K562 (cell line): Measurements from ENCODE around the gene TNFAIP3. TPM values are rescaled to one million over a fixed set of nuclear protein-coding genes. Genes with fewer than 3 reads are reported as not detected.
A peak's percentile ranks its signal among the peaks of the same experiment; 100 is the strongest.

Experiments used
- ATF1 ChIP-seq, 2 experiments: fragments of 450-650 bp in 1 of 2; IDR thresholded peaks; 2 replicates each; pipeline ENCODE4 v1.6.1; 2016; ENCODE audit warnings: missing compliant biosample characterization in 1 of 2, missing genetic modification characterization in 1 of 2
- ATF7 ChIP-seq: fragments of 450-650 bp; IDR thresholded peaks from 2 replicates; pipeline ENCODE4 v1.7.1; 2014; ENCODE audit warnings: mild to moderate bottlenecking, moderate library complexity
- BRD9 ChIP-seq: fragments of 450-650 bp; IDR thresholded peaks from 2 replicates; pipeline ENCODE4 v1.6.1; 2018; ENCODE audit warnings: low read depth; ENCODE audit not compliant: partially characterized antibody
- DMBX1 ChIP-seq: fragments of 250-450 bp; sonication (Bioruptor Pico); IDR thresholded peaks from 2 replicates; pipeline ENCODE4 v1.8.0; 2022; ENCODE audit warnings: inconsistent platforms, mild to moderate bottlenecking, moderate library complexity, borderline replicate concordance
- FOSL1 ChIP-seq: fragments of 200-800 bp; sonication (Bioruptor generic); conservative IDR thresholded peaks from 2 replicates; pipeline ENCODE4 v1.6.1; 2016; ENCODE audit warnings: missing genetic modification characterization, missing compliant biosample characterization
- HDAC1 ChIP-seq, 2 experiments: fragments of 450-650 bp; IDR thresholded peaks; 2 replicates each; pipeline ENCODE4 v1.6.1; 2016 to 2017; ENCODE audit warnings: inconsistent platforms in 1 of 2, mild to moderate bottlenecking in 1 of 2, moderate library complexity in 1 of 2
- HNRNPLL ChIP-seq: fragments of 200-400 bp; formaldehyde crosslinking; IDR thresholded peaks from 2 replicates; pipeline ENCODE4 v1.6.1; 2017; ENCODE audit warnings: low read length, low read depth, mild to moderate bottlenecking; ENCODE audit not compliant: poor library complexity, severe bottlenecking
- HNRNPUL1 ChIP-seq: fragments of 200-400 bp; formaldehyde crosslinking; IDR thresholded peaks from 2 replicates; pipeline ENCODE4 v1.6.1; 2017; ENCODE audit warnings: low read length
- JUND ChIP-seq, 2 experiments: IDR thresholded peaks; 2 replicates in 1 of 2; 3 replicates in 1 of 2; pipeline ENCODE4 v1.6.1; 2011; ENCODE audit warnings: borderline replicate concordance in 2 of 2, low read depth in 2 of 2, low read length in 2 of 2, improper control_type of control experiment in 1 of 2, missing biosample characterization in 1 of 2, missing genetic modification characterization in 1 of 2, missing genetic modification reagents in 1 of 2
- KLF16 ChIP-seq: IDR thresholded peaks from 2 replicates; pipeline ENCODE4 v1.6.1; 2016; ENCODE audit warnings: antibody characterized with exemption
- SETDB1 ChIP-seq: IDR thresholded peaks from one replicate; pipeline ENCODE4 v1.6.1; 2012; ENCODE audit warnings: low read length, control low read depth, inconsistent platforms
- SMARCE1 ChIP-seq: fragments of 450-650 bp; IDR thresholded peaks from 2 replicates; pipeline ENCODE4 v1.7.1; 2016; ENCODE audit warnings: mild to moderate bottlenecking
- SPI1 ChIP-seq: IDR thresholded peaks from 2 replicates; pipeline ENCODE4 v1.6.1; 2011; ENCODE audit warnings: low read depth, low read length, control low read depth, borderline replicate concordance
- TCF7 ChIP-seq: sonication (generic); IDR thresholded peaks from 2 replicates; pipeline ENCODE4 v1.6.1; 2016; ENCODE audit warnings: antibody characterized with exemption, borderline replicate concordance
- TRIM24 ChIP-seq, 2 experiments: fragments of 450-650 bp; IDR thresholded peaks; 2 replicates each; pipeline ENCODE4 v1.6.1; 2016
- ZNF717 ChIP-seq: fragments of 250-450 bp; sonication (Bioruptor Pico); IDR thresholded peaks from 2 replicates; pipeline ENCODE4 v1.5.0; 2021
- ZNF77 ChIP-seq: fragments of 250-450 bp; sonication (Bioruptor Pico); IDR thresholded peaks from 2 replicates; pipeline ENCODE4 v1.5.0; 2020
- polyA plus RNA-seq, 8 experiments: library from polyadenylated mRNA; depleted of rRNA in 4 of 8; stranded (reverse) in 5 of 8; unstranded in 3 of 8; fragments of >200 nt; fragmentation: Nextera tagmentation in 2 of 8; fragmentation: Illumina TruSeq in 1 of 8; extraction: Ambion mirVana in 2 of 8; extraction: Trizol in 1 of 8; gene quantifications; 2 replicates each; pipeline versions ENCODE4 v1.2.1 to v1.2.3, GENCODE V29; 2011 to 2014; ENCODE audit warnings: inconsistent platforms in 1 of 8, missing spikeins in 1 of 8
- total RNA-seq, 7 experiments: library from RNA; depleted of rRNA in 6 of 7; stranded (reverse); fragments of >200 nt in 6 of 7; fragmentation: Illumina TruSeq in 2 of 7; extraction: Trizol in 2 of 7; gene quantifications; 2 replicates each; pipeline versions ENCODE4 v1.2.1 to v1.2.3, GENCODE V29; 2011 to 2021; ENCODE audit warnings: low replicate concordance in 1 of 7
- TF ChIP-seq, protein P1 (sequence below): fragments of 450-650 bp; formaldehyde crosslinking; IDR thresholded peaks from 2 replicates; pipeline ENCODE4 v1.4.0; 2020; ENCODE audit warnings: mild to moderate bottlenecking, moderate library complexity
- TF ChIP-seq, protein P2 (sequence below): fragments of 250-450 bp; sonication (Bioruptor Pico); IDR thresholded peaks from 2 replicates; pipeline ENCODE4 v1.8.0; 2022; ENCODE audit warnings: inconsistent platforms
- TF ChIP-seq, protein P3 (sequence below): fragments of 450-650 bp; IDR thresholded peaks from 2 replicates; pipeline ENCODE4 v1.6.1; 2018; ENCODE audit not compliant: partially characterized antibody
- TF ChIP-seq, protein P4 (sequence below): fragments of 250-450 bp; sonication (Bioruptor Pico); IDR thresholded peaks from 2 replicates; pipeline ENCODE4 v1.4.0; 2020

TNFAIP3 gene
- total and polyA plus RNA-seq, 9 of the 15 experiments (the other 6 are each of a cell fraction or from before 2014, with no cell fraction given) = 0.79 to 17.0 (median 6.4) TPM

DNA sequence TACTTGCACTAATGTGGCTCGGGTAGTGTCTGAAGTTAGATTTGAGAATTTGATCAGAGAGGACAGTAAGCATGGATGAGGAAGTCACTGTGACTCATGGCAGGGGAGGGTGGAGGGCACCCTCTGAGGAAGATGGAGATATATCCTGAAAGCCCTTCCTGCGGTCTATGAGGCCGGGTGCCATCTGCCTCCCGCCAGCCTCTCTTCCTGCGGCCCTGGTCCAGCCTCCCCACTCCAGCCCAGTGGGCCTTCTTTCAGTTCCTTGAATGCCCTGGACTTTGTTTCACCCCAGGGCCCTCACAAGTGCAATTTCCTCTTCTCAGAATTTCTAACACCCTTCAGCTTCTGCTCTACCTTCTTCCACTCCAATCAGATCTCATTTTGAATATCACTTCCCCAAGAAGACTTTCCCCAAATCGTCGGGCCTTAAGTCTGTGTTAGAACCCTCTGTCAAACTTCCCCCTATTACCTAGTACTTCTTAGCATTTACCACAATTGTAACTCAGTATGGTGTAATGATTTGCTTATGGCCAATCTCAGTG lies 20.2 kb upstream of the TNFAIP3 start (continued):
- TF ChIP-seq, protein P1, sequence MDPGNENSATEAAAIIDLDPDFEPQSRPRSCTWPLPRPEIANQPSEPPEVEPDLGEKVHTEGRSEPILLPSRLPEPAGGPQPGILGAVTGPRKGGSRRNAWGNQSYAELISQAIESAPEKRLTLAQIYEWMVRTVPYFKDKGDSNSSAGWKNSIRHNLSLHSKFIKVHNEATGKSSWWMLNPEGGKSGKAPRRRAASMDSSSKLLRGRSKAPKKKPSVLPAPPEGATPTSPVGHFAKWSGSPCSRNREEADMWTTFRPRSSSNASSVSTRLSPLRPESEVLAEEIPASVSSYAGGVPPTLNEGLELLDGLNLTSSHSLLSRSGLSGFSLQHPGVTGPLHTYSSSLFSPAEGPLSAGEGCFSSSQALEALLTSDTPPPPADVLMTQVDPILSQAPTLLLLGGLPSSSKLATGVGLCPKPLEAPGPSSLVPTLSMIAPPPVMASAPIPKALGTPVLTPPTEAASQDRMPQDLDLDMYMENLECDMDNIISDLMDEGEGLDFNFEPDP (CRISPR knock-in tag) = no peak
- TF ChIP-seq SETDB1 = no peak
- TF ChIP-seq, protein P2, sequence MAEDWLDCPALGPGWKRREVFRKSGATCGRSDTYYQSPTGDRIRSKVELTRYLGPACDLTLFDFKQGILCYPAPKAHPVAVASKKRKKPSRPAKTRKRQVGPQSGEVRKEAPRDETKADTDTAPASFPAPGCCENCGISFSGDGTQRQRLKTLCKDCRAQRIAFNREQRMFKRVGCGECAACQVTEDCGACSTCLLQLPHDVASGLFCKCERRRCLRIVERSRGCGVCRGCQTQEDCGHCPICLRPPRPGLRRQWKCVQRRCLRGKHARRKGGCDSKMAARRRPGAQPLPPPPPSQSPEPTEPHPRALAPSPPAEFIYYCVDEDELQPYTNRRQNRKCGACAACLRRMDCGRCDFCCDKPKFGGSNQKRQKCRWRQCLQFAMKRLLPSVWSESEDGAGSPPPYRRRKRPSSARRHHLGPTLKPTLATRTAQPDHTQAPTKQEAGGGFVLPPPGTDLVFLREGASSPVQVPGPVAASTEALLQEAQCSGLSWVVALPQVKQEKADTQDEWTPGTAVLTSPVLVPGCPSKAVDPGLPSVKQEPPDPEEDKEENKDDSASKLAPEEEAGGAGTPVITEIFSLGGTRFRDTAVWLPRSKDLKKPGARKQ (CRISPR knock-in tag) = no peak
- TF ChIP-seq KLF16 = no peak
- TF ChIP-seq ATF1 (CRISPR knock-in tag; IDR thresholded peaks at IDR 0.05) = no peak
- TF ChIP-seq ATF1 (tag; IDR thresholded peaks at IDR 0.05) = no peak
- TF ChIP-seq ZNF77 (CRISPR knock-in tag) = no peak
- no peak for TF ChIP-seq TRIM24 (IDR thresholded peaks at IDR 0.05)
- no peak for TF ChIP-seq BRD9
- peak; percentile 85 for TF ChIP-seq FOSL1 (tag)
- TF ChIP-seq, protein P3, sequence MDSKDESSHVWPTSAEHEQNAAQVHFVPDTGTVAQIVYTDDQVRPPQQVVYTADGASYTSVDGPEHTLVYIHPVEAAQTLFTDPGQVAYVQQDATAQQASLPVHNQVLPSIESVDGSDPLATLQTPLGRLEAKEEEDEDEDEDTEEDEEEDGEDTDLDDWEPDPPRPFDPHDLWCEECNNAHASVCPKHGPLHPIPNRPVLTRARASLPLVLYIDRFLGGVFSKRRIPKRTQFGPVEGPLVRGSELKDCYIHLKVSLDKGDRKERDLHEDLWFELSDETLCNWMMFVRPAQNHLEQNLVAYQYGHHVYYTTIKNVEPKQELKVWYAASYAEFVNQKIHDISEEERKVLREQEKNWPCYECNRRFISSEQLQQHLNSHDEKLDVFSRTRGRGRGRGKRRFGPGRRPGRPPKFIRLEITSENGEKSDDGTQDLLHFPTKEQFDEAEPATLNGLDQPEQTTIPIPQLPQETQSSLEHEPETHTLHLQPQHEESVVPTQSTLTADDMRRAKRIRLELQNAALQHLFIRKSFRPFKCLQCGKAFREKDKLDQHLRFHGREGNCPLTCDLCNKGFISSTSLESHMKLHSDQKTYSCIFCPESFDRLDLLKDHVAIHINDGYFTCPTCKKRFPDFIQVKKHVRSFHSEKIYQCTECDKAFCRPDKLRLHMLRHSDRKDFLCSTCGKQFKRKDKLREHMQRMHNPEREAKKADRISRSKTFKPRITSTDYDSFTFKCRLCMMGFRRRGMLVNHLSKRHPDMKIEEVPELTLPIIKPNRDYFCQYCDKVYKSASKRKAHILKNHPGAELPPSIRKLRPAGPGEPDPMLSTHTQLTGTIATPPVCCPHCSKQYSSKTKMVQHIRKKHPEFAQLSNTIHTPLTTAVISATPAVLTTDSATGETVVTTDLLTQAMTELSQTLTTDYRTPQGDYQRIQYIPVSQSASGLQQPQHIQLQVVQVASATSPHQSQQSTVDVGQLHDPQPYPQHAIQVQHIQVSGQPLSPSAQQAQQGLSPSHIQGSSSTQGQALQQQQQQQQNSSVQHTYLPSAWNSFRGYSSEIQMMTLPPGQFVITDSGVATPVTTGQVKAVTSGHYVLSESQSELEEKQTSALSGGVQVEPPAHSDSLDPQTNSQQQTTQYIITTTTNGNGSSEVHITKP = no peak
- TF ChIP-seq SMARCE1 = peak; percentile 22; the same call in 1 of the 2 replicates
- TF ChIP-seq ATF7 = no peak
- no peak for TF ChIP-seq HDAC1 (IDR thresholded peaks at IDR 0.05)
- no peak for TF ChIP-seq ZNF717
- TF ChIP-seq SPI1 = peak; percentile 83; the same call in 1 of the 2 replicates
- TF ChIP-seq TCF7 = no peak
- no peak for TF ChIP-seq HNRNPLL
- TF ChIP-seq JUND (IDR thresholded peaks at IDR 0.05; ENCODE audit: borderline replicate concordance, low read depth, low read length) = peak; percentile 73
- TF ChIP-seq JUND (tag; IDR thresholded peaks at IDR 0.05; ENCODE audit: borderline replicate concordance, low read depth, low read length) = no peak; the same call in 2 of the 3 replicates
- no peak for TF ChIP-seq HNRNPUL1
- peak; percentile 69; the same call in 1 of the 2 replicates for TF ChIP-seq DMBX1 (CRISPR knock-in tag)
- TF ChIP-seq, protein P4, sequence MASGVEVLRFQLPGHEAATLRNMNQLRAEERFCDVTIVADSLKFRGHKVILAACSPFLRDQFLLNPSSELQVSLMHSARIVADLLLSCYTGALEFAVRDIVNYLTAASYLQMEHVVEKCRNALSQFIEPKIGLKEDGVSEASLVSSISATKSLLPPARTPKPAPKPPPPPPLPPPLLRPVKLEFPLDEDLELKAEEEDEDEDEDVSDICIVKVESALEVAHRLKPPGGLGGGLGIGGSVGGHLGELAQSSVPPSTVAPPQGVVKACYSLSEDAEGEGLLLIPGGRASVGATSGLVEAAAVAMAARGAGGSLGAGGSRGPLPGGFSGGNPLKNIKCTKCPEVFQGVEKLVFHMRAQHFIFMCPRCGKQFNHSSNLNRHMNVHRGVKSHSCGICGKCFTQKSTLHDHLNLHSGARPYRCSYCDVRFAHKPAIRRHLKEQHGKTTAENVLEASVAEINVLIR (CRISPR knock-in tag) = no peak
